Activated naive CD8-positive, alpha-beta T cell treated with anti-CD3 and anti-CD28 coated beads, Interleukin-2, amount 50 U/mL, for 16 hours (primary cell): ENCODE measurements around the gene LGR6.
"Not testable (repeated sequence)": the region's sequence is repeated elsewhere in the genome, so short reads cannot be mapped to it uniquely, and the experiment has no call there.

Source experiments
- DNase-seq: peaks from one replicate; pipeline ENCODE4 v3.0.0-alpha.2; 2020; ENCODE audit warnings: low read depth, low spot score

The LGR6 gene

DNA sequence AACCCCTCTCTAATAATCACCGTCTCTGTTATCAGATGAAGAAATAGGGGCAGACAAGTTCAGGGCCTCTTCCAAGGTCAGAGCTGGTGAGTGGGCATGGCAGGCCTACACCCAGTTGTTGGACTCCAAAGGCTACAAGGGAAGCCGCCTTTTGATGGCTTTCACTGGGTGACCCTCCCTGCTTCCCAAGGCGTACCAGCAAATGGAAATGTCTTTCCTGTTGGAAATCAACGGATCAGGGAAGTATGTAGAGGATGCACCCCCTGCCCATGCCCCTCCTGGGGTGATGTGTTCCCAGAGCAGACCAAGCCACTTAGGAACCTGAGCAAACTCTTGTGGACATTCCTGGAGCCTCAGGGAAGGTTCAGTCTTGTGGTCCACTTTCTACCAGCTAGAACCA is 47.4 kb downstream of the LGR6 start:
- no peak for DNase-seq

DNA sequence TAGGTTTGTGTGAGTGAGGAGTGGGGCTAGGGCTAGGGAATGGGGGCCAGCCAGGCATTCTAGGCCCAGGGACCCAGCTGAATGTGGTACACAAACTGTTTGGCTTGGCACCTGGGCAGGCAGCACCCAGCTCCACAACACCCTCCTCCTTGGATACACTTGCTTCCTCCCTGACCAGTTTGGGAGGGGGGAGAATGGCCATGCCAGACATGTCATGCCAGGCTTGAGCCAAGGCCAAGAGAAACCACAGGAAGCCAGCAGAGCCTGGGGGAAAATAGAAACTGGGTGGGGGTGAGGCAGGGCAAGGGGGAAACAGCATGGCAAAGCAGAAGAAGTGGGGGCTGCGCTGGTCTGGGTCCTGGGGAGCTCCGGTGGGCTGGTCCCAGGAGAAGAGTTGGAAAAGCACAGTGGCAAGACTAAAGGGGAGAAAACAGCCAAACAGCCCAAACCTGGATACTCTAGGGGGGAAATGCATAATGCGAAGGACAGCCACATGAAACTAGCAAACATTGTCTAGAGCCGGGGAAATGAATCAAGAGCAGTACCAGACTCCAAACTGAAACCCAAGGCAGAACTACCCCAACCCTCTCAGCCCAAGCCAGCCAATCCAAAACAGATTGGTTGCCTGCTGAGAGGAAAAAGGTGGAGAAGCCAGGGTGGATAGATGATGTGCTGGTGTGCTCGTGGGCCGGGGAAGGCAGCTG is 47.9 kb downstream of the LGR6 start:
- DNase-seq: no peak

DNA sequence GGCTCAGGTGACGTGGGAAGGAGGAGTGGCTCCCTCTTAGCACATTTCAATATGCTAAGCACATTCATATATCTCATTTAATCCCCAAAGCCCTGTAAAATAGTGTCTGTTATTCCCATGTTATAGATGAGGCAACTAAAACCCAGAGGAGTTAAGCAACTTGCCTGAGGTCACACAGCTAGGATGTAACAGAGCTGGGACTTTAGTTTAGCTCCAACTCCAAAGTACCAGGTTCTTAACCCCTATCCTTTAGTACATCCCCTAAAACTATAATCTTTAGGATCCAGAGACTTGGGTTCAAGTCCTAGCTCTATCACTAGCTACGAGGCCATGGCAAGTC is 48.5 kb downstream of the LGR6 start:
- DNase-seq: no peak

DNA sequence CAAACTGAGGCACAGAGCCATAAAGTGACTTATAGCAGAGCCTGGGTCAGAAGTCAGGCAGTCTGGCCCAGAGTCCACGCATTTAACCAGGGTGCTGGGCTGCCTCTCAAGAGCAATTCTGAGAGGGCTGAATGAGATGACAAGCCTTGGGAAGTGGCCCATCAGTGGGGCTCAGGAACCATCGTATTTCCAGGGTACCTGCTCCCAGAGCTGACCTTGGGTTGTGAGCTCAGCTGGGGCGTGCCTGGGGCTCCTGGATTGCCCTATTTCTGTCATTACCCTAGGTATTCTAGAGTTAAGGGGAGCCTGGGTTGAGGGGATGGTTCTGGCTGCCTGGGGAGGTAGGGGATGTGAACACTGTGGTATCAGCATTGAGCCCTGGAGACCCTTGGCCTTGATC is 49.4 kb downstream of the LGR6 start:
- DNase-seq: no peak

DNA sequence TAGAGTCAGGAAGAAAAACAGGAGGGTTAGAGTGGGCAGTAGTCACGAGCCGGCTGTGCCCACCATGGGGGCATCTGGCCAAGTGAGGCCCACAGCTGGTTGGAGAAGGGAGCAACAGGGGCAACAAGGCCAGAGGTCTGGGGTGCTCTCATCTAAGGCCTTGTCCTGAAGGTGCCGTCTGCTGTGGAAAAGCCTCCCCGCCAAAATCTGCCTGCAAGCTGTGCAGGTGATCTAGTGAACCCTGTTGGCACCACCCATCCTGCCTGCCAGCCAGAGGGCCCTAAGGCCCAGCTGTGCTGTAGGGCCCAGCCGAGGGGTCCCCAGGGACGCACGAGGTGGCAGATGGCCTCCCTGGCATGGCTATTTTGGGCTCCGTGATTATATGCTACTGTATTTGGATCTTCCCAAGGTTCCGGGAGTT is 51.3 kb downstream of the LGR6 start:
- no peak for DNase-seq

DNA sequence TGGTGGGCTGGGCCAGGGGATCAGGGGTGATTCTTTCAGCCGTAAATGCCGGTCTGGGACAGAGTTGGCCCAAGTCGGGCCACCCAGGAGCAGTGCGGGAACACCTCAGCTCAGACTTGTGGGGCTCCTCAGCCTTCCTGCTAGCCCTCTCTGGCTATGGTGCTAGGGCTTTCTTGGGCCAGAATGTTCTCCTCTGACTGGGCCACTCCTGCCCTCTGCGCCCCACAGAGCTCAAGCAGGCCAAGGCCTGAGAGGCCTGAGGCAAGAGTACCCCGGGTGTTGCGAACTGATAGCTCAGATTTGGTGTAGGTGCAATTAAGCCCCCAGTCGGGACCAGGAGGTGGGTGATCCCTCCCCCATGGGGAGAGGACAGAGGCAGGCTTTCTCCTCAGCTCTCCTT is 51.8 kb downstream of the LGR6 start:
- DNase-seq: no peak

DNA sequence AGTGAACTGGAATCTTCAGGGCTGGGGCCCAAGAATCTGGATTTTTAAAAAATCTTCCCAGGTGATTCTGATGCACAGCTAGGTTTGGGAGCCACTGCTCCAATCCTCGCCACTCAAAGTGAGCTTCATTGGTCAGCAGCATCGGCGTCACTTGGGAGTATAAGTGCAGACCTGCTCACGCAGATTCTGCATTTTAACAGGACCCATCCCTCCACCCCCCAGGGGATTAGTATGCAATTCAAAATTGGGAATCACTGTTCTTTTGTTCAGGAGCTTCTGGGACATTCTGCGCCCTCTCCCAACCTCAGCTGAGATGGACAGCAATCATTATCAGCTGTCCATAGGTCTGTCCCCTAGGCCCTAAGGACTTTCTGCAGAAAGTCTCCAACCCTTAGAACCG is 53.5 kb downstream of the LGR6 start:
- no peak for DNase-seq

DNA sequence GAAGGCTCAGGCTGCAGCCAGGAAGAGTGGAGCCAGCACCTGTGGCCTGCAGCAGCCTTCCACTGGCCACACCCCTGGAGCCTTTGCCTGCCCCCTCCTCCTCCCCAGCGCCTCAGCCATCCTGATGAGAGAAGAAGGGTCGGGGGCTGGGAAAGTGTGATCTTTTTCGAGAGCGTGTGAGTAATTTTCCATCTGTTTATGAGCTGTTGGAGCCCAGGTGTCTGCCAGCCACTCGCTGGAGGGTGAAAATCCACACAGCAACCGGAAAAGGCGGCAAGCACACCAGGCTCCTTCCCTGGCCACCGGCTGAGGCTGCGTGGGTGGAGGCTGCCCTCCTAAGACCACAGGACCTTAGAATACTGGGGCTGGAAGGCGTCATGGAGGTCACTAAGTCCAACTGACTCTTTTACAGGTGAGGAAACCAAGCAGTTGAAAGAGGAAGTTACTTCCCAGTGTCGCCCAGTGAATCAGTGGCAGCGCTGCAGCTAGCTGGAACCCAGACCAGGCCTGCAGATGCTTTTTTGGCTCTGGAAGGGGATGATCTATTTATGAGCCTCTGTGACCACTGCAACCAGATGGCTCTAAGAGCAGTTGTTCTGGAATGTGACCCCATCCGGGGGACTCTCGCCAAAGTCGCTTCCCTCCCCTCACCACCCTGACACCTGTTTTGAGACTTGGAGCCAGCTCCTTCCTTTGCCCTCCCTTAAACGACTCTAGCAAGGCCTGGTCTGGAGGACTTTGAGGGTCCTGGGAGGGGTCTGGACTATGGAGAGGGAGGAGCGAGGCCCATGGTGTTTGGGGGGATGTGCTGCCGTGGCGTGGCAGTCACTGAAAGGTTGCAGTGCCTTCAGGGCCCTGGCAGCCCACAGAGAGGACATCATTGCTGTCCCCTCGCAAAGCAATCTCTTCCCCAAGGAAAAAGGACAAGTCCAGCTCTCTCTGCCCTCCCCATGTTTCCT is 54.5 kb downstream of the LGR6 start:
- no peak for DNase-seq

DNA sequence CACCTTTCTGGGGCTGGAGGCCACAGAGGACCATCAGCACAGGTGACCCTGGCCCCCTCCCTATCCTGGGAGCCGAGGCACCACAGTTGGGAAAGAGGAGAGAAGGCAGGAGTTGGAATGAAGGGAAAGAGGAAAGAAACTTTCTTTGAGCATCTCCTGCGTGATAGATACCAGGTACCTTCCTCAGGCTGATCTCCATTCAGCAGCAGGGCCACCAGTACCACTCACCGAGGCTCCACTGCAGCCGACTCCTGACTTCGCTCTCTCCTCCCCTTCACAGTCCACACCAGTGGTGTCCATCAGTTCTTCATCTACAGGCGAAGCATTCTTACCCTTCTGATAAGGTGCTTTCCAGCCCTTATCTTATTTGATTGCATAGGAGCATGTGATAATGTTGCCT is 55.3 kb downstream of the LGR6 start:
- DNase-seq: no peak

DNA sequence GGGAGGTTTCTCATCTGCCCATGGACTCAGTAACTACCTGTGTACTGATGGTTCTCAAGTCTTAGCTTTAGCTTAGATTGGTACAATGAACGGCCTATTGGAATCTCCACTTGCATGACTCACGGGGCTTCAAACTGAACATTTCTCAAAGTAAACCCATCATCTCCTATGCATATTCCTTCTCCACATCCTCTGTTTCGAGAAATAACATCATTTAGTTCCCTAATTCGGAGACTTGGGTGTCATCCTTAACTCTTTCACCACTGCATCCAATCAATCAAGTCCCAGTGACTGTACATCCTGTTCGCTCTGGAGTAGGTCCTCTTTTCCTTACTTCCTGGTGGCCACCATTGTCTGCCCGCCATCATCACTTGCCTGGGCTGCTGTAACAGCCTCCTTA is 55.8 kb downstream of the LGR6 start:
- DNase-seq: no peak

DNA sequence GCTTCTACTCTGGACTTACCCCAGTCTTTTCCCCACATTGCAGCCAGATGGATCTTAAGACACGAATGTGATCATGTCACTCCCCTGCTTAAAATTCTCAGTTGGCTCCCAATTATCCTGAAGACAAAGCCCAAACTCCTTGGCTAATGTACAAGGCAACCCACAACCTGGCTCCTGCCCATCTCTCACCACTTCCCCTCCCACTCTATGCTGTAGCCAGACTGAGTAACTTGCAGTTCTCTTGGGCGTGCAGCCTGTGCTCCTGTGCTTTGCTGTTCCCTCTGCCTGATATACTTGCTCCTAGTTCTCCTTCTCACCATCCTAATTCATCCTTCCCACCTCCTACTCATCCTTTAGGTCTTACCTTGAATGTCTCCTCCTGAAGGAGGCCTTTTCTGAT is 56.2 kb downstream of the LGR6 start:
- DNase-seq: no peak

DNA sequence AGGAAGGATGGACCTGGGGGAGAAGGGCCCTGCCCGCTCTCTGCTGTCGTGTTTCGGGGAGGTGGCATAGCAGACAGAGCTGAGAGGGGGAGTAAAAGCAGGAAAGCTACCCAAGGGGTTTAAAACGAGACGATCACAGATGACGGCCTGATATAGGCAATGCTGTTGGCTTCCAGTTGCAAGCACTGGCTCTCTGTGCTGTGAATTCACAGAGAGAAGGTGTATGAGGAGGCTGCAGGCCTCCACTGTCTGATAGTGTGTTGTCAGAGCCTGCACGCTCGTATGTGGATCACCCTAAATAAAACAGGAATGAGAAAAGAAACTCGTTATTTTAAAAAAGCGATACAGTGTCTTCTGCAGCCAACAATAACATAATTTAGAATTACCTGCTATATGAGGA is 57.4 kb downstream of the LGR6 start:
- no peak for DNase-seq

DNA sequence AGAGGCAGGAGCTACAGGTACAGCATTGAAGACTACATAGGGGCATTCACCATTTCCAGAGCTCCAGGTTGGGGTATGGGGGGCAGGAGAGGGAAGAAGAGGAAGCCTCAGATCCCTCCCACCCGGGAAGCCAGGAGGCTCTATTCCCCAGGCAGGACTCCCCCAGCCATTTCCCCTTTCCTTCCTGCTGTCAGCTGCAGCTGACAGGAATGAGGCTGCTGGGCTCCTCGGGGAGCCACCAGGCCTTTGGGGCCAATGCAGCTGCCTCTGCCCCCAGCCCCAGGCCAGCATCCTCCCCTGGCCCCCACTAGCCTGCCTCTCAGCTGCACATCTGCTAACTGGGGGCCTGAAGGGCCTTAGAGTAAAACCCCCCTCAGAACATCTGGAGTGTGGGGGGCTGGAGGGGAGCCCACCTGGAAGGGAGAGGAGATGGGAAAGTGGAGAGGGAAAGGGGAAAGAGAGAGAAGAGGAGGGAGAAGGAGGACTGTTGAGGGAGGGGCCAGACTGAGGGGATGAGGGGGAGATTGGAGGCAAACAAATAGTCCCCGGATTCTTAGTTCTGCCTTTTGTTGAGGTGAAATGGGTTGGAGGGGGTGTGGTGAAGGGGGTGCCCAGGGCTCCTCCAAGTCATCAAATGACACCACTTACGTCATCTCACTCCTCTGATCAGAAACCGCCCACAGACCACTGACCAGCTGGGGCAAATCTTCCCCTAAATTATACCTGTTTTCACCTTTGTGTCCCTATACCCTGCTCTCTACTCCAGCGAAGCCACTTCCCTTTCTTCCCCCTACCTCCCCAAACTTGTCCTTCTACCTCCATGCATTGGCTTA is 58.0 kb downstream of the LGR6 start:
- no peak for DNase-seq

DNA sequence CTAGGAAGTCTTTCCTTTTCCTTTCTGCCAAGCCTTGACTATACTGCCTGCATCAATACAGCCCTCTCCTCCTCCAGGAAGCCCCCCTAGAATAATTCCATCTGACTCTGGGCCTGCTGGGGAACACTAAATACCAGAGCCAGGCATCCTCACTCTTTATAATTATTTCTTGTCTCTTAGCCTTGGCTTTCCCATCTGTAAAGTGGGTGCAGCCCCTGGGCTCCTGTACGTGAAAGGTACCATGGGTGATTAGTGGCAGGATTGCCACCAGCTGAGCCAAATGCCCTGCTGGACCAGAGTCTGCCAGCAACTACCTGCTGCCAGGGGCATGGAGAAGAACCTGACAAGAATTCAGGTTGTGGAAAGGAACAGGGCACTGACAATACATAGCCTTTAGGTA is 58.7 kb downstream of the LGR6 start:
- DNase-seq: no peak

DNA sequence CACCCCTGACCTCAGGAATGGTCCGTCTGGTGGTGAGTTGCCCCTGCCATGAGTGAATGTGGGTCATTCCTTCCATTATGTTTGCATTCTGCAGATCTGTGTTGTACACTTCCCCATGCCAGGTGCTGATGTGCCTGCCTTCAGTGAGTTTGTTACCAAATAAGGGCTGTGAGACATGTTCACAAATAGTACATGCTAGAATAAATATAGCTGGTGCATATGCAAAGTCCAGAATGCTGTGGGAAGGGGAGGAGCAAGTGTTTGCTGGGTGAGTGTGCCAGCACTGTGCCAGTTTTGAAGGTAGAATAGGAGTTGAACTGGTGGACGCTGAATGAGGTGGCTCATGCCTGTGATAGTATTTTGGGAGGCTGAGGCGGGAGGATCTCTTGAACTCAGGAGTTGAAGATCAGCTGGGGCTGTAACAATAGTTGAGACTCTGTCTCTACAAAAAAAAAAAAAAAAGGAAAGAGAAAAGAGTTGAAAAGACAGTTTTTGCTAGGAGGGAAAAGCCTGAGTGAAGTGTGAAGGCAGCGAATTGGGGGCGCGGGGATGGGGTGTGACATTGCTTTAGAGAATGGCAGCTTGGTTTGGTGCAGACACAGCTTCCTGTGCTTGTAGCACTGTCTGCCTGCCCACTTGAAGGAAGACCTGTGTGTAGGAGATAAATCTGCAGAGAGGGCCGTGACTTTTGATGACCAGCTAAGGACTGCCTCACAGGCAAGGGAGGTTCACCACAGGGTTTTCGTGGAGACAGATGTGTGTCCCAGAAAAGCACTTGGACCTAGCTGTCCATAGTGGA is 61.1 kb downstream of the LGR6 start:
- no peak for DNase-seq

DNA sequence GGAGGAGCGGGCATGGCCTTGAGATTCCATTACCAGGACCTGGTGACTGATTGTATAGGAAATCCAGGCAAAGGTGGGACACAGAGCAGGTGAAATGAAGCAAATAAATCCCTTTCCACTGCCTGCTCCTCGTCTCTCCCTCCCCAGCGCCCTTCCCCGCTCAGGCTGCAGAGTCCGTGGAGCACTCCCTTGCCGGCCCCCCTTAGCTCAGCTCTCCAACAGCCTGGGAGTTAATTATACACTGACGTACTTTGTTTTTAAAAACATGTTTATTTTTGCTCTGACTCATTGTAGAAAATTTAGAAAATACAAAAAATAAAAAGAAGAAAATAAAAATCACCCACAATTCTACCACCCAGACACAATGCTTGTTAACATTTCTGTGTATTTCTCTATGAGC is 61.7 kb downstream of the LGR6 start:
- no peak for DNase-seq

DNA sequence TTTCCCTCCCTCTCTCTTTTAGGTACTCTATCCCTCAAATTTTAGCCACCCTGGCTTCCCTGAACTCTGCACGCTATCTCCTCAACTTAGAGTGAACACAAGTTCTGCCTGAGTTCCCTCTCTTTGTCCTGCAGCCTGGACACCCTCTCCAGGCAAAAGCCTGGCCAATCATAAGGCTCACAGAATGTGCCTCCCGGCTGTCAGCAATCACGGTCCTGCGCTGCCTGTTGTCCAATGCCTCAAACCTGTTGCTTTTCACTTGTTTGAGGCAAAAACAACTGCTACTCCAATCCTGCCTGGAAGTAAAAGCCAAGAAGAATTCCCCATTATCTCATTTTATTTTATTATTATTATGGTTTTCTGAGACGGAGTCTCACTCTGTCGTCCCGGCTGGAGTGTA is 66.1 kb downstream of the LGR6 start:
- no peak for DNase-seq

DNA sequence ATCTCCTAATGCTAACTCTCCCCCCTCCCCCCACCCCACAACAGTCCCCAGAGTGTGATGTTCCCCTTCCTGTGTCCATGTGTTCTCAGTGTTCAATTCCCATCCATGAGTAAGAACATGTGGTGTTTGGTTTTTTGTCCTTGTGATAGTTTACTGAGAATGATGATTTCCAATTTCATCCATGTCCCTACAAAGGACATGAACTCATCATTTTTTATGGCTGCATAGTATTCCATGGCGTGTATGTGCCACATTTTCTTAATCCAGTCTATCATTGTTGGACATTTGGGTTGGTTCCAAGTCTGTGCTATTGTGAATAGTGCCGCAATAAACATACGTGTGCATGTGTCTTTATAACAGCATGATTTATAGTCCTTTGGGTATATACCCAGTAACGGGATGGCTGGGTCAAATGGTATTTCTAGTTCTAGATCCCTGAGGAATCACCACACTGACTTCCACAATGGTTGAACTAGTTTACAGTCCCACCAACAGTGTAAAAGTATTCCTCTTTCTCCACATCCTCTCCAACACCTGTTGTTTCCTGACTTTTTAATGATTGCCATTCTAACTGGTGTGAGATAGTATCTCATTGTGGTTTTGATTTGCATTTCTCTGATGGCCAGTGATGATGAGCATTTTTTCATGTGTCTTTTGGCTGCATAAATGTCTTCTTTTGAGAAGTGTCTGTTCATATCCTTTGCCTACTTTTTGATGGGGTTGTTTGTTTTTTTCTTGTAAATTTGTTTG is 67.8 kb downstream of the LGR6 start:
- not testable (repeated sequence) for DNase-seq

DNA sequence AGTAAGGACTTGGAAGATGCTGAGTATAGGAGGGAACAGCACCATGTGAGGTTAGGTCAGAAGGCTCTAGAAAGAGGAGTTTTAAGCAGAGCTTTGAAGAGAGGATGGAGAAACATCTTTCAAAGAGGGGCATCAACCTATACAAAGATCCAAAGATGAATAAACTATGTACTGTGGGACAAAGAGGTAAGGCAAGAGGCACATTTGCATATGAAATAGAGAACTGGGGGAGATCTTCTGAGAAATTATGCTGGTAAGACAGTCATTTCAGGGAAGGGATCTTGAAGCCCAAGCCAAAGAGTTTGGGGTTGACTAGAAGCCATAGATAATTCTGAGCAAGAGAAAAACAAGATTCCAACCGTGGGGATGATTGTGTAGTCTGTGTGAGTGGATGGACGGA is 70.0 kb downstream of the LGR6 start:
- no peak for DNase-seq

DNA sequence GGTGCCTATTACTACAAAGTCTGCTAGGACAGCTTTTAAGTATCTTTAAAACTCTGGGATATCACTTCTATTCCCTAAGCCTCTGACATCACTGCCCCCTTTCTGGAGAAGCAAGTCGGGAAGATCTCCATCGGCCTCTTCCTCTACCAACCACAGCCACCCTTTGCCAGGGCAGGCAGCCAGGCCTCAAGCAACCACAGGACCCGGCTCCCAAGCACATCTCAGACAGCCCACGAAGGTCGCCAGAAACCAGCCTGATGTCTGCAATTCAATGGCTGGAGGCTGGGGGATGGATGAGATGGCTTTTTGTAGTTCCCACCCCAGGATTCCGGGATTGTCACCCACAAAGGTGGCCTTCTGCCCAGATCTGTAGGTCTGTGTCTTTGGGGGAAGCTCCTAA is 70.7 kb downstream of the LGR6 start:
- no peak for DNase-seq

DNA sequence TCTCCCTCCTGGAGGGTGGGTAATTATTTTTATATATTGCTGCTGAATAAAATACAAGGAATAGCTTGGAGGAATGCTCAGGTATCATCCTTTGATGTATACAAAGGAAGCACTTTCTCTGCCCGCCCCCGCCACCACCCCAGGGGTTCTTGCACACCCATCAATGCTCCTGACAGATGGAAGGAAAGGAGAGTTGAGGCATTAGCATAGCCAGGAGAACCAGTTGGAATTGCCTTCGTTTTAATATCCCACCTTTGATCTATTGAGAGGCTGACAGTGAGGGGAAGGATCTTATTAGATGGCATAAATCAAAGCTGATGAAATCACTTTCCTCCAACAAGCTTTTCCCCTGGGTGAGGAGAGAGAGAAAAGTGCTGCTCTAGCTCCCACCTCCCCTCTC is 71.1 kb downstream of the LGR6 start:
- no peak for DNase-seq
